Choroid plexus epithelial cell (primary cell): ENCODE measurements around the gene MAD2L1.
"Not testable (repeated sequence)": the region's sequence is repeated elsewhere in the genome, so short reads cannot be mapped to it uniquely, and the experiment has no call there.

Source experiments
- DNase-seq: peaks from one replicate; pipeline ENCODE4 v3.0.0-alpha.2; 2010; ENCODE audit warnings: low read depth
- H3K4me3 ChIP-seq: 2 replicates; pipeline ENCODE4 v1.5.1; 2011; ENCODE audit warnings: low read depth, mild to moderate bottlenecking, control low read depth, low read length, moderate library complexity
- TF ChIP-seq, protein P1 (sequence below): conservative IDR thresholded peaks from 2 replicates; pipeline ENCODE4 v1.5.1; 2011; ENCODE audit warnings: low read depth, mild to moderate bottlenecking, control low read depth, inconsistent platforms, low read length, moderate library complexity

MAD2L1 gene

DNA sequence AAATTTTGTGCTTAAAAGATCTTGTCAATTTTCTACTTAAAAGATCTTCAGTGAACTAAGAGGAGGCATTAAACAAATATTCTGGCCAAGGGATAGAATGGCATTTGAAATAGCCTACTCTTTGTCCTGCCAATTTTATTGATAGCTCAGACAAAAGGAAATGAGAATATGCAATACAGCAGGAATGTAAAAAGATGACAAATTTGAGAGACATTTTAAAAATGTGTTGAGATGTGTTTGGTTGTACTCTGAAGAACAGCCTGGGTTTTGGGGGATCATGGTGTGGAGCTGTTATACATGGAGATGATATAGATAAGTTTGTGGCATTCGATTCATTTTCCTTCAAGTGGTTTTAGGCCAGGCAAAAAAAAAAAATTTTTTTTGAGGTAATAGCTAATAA lies 11.6 kb upstream of the MAD2L1 start:
- DNase-seq = peak; percentile 21
- TF ChIP-seq, protein P1, sequence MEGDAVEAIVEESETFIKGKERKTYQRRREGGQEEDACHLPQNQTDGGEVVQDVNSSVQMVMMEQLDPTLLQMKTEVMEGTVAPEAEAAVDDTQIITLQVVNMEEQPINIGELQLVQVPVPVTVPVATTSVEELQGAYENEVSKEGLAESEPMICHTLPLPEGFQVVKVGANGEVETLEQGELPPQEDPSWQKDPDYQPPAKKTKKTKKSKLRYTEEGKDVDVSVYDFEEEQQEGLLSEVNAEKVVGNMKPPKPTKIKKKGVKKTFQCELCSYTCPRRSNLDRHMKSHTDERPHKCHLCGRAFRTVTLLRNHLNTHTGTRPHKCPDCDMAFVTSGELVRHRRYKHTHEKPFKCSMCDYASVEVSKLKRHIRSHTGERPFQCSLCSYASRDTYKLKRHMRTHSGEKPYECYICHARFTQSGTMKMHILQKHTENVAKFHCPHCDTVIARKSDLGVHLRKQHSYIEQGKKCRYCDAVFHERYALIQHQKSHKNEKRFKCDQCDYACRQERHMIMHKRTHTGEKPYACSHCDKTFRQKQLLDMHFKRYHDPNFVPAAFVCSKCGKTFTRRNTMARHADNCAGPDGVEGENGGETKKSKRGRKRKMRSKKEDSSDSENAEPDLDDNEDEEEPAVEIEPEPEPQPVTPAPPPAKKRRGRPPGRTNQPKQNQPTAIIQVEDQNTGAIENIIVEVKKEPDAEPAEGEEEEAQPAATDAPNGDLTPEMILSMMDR = no peak
- no peak overlapping the region for H3K4me3 ChIP-seq

DNA sequence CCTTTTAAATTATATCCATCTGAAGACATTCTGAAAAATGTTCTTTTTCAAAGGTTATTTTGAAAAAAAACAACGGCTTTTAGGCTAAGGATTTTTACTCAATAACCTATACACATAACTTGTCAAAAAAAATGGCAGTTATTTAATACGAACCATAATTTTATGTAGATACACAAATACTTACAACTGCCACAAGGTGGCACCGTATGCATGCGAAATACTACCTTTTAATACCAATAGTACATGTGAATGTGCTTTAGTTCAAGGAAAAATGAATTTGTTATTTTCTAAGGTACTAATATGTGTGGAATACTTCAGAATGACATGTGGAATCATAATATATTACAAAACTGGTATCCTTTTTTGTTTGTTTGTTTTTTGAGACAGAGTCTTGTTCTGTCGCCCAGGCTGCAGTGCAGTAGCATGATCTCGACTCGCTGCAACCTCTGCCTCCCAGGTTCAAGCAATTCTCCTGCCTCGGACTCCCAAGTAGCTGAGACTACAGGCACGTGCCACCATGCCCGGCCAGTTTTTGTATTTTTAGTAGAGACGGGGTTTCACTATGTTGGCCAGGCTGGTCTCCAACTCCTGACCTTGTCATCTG lies 4.6 kb upstream of the MAD2L1 start:
- no peak overlapping the region for H3K4me3 ChIP-seq
- DNase-seq = peak; percentile 91
- TF ChIP-seq, protein P1 = peak; percentile 59

DNA sequence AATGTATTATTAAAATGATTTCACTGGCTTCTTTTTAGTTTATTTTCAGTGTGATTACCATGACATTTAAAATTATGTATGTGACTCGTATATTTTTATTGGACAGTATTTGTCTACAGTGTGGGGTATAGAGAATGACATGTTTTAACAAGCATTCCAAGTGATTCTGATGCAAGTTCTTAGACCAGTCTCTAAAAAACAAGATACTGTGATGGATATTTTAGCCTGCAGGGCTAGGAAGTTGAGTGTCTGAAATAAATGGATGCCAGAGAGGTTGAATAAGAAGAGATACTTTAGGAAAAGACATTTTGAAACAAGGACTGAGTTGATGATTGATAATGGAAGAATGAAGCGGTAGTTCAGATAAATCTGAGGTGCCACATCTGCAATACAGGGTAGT lies 3.5 kb upstream of the MAD2L1 start:
- no peak overlapping the region for H3K4me3 ChIP-seq
- DNase-seq = peak; percentile 23
- TF ChIP-seq, protein P1 = no peak

DNA sequence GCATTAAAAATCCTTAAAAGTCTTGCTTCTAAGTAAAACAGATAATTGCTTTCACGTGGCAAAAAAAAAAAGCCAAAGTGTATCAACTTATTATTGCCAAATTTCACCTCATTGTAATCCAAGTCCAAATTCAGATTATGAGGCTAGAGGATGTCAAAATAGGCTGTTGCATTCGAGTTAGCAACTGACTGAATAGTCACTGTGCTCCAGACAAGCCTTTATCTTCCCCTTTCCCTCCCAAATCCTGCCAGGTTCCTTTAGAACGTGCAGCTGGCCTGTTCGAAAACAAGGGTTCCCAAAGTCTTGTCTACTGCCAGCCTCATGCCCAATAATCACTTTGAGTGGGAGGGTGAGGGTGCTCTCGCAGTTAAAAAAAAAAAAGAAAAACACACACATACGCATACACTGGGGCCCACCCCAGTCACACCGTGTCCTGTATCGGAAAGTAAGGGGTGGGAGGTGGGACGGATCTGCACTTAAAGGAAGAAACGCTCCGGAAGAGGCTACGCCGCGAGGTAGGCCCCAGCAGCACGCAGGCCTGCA lies 603 bp downstream of the MAD2L1 start:
- TF ChIP-seq, protein P1 = no peak
- DNase-seq = no peak
- H3K4me3 ChIP-seq = peak overlapping the region; percentile 71

DNA sequence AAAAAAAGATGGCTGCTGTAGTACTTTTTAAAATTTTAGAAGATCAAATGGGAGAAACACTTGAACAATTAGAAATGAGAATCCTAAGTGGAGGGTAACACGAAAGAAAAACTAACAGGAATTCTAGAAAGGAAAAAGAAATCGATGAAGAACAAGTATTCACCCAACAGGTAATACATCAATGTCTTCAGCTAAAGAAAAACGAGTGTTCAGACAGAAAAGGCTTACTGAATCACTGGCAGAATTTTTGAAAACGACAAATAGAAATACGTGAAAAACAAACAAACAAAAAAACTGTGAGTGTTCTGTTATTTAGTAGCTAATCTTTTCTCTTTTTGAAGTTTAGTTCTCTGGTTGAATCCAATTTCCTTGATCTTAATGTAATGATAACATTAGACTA lies 1.8 kb downstream of the MAD2L1 start:
- H3K4me3 ChIP-seq = no peak overlapping the region
- TF ChIP-seq, protein P1 = no peak
- DNase-seq = no peak

DNA sequence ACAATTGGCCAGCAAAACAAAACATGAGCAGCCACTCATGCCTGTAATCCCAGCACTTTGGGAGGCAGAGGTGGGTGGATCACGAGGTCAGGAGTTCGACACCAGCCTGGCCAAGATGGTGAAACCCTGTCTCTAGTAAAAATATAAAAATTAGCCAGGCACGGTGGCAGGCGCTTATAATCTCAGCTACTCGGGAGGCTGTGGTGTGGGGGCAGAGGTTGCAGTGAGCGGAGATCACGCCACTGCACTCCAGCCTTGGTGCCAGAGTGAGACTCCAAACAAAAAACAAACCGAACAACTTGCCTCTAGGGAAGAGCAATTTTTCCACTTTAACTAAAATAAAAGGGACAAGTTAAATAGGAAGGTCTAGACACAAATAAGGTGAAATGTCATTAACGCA lies 2.9 kb downstream of the MAD2L1 start:
- DNase-seq, H3K4me3 ChIP-seq: not testable (repeated sequence)

DNA sequence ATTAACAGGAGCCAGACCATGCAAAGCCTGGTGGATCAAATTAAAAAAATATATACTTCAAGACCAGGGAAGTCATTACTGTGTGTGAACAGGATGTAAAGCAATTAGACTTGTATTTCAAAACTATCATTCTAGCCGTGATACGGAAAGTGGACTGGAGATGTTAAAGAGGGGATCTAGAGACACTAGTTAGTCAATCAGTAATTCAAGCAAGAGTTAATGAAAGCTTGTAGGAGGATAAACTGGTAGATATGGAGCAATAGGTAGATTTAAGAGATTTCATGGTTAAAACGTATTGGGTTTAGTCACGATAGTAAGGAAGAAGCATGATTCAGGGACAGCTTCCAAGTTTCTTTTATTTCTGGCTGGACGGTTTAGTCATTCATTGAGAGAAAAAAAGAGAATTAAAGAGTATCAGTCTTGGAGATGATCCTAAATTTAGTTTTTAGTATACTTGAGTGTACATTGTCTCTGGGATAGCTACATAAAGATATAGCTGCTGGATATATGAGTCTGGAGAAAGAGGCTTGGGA lies 3.9 kb downstream of the MAD2L1 start:
- DNase-seq = no peak

More for the DNA sequence above, 3.9 kb downstream of the MAD2L1 start:
- TF ChIP-seq, protein P1 = no peak
- no peak overlapping the region for H3K4me3 ChIP-seq
